HG02759 (cell line): ENCODE results near the gene DUS1L.
"Not testable (repeated sequence)": the region's sequence is repeated elsewhere in the genome, so short reads cannot be mapped to it uniquely, and the experiment has no call there.

Source experiments
- ATAC-seq: cut with Tn5 transposase; IDR thresholded peaks from one replicate; pipeline ENCODE4 v1.9.1; 2021; ENCODE audit warnings: mild to moderate bottlenecking, moderate library complexity; ENCODE audit not compliant: unreplicated experiment

DUS1L gene

GRCh38 chr17:82046903-82047302, 18.7 kb downstream of the DUS1L start:
- ATAC-seq: no peak

GRCh38 chr17:82045936-82046484, 19.6 kb downstream of the DUS1L start:
- no peak for ATAC-seq

GRCh38 chr17:82043507-82043906, 22.1 kb downstream of the DUS1L start:
- ATAC-seq: no peak

- no peak for ATAC-seq
Observed at GRCh38 chr17:82042649-82043048, 23.0 kb downstream of the DUS1L start.

- no peak for ATAC-seq
Observed at GRCh38 chr17:82041144-82041814, 24.3 kb downstream of the DUS1L start.

- no peak for ATAC-seq
Observed at GRCh38 chr17:82039695-82040299, 25.8 kb downstream of the DUS1L start.

- not testable (repeated sequence) for ATAC-seq
Observed at GRCh38 chr17:82038796-82039409, 26.7 kb downstream of the DUS1L start.

GRCh38 chr17:82037889-82038195, 27.8 kb downstream of the DUS1L start:
- ATAC-seq: no peak

GRCh38 chr17:82037092-82037888, 28.3 kb downstream of the DUS1L start, which contains the start of gene DCXR:
DCXR (minus strand) TSS chr17:82037697; CDS start chr17:82037682, 15 bp downstream.
- peak; percentile 92 for ATAC-seq

- ATAC-seq: no peak
Observed at GRCh38 chr17:82036634-82037091, 28.9 kb downstream of the DUS1L start.

- ATAC-seq: no peak
Observed at GRCh38 chr17:82035956-82036633, 29.5 kb downstream of the DUS1L start.

- no peak for ATAC-seq
Observed at GRCh38 chr17:82035488-82035887, 30.1 kb downstream of the DUS1L start.

- no peak for ATAC-seq
Observed at GRCh38 chr17:82034371-82035011, 31.1 kb downstream of the DUS1L start.

- ATAC-seq: no peak
Observed at GRCh38 chr17:82033359-82034085, 32.1 kb downstream of the DUS1L start.

- ATAC-seq: no peak
Observed at GRCh38 chr17:82031885-82032627, 33.5 kb downstream of the DUS1L start.

GRCh38 chr17:82031303-82031884, 34.2 kb downstream of the DUS1L start, which contains the start of gene RAC3:
RAC3 (plus strand) TSS chr17:82031678; CDS start chr17:82031762, 84 bp downstream.
- peak; percentile 26 for ATAC-seq

- ATAC-seq: peak; percentile 52
Observed at GRCh38 chr17:82030470-82031302, 34.9 kb downstream of the DUS1L start.
